Spleen (tissue), 11 donors: Measurements from ENCODE around the gene STK24. TPM values are rescaled to one million over a fixed set of nuclear protein-coding genes. Genes with fewer than 3 reads are reported as not detected.

Experiments
- DNase-seq: peaks from one replicate; pipeline ENCODE4 v3.0.0-alpha.2; 2020
- H3K27ac ChIP-seq, 8 donors: fragments of 200-600 bp; sonication (generic) in 7 of 8; 1 replicate in 4 of 8; 2 replicates in 4 of 8; pipeline versions ENCODE4 v1.5.0 to v1.8.0; 2016 to 2021; ENCODE audit warnings: inconsistent platforms in 4 of 8, mild to moderate bottlenecking in 4 of 8, moderate library complexity in 1 of 8
- H3K27me3 ChIP-seq, 7 donors: fragments of 200-600 bp; sonication (generic) in 6 of 7; replicated peaks in 1 of 7; 1 replicate in 4 of 7; 2 replicates in 3 of 7; pipeline versions ENCODE4 v1.5.0 to v1.8.0; 2016 to 2021; ENCODE audit warnings: inconsistent platforms in 3 of 7, mild to moderate bottlenecking in 1 of 7
- H3K36me3 ChIP-seq, 6 donors: fragments of 200-600 bp; sonication (generic) in 5 of 6; 1 replicate in 4 of 6; 2 replicates in 2 of 6; pipeline versions ENCODE4 v1.5.0 to v1.8.0; 2016 to 2021; ENCODE audit warnings: inconsistent platforms in 2 of 6
- H3K4me1 ChIP-seq, 6 donors: fragments of 200-600 bp; sonication (generic) in 5 of 6; 1 replicate in 3 of 6; 2 replicates in 3 of 6; pipeline versions ENCODE4 v1.5.0 to v1.8.0; 2016 to 2021; ENCODE audit warnings: inconsistent platforms in 3 of 6
- H3K4me3 ChIP-seq, 8 donors: fragments of 200-600 bp; sonication (generic) in 7 of 8; 1 replicate in 4 of 8; 2 replicates in 4 of 8; pipeline versions ENCODE4 v1.5.0 to v1.8.0; 2016 to 2021; ENCODE audit warnings: inconsistent platforms in 4 of 8, mild to moderate bottlenecking in 4 of 8, moderate library complexity in 2 of 8
- H3K9me3 ChIP-seq, 8 donors: fragments of 200-600 bp; sonication (generic) in 7 of 8; 1 replicate in 4 of 8; 2 replicates in 4 of 8; pipeline versions ENCODE4 v1.5.0 to v1.8.0; 2016 to 2021; ENCODE audit warnings: inconsistent platforms in 4 of 8
- POLR2A ChIP-seq, 3 donors: fragments of 450-650 bp; IDR thresholded peaks; one replicate each; pipeline ENCODE4 v1.5.1; 2017; ENCODE audit warnings: antibody characterized with exemption in 3 of 3, mild to moderate bottlenecking in 1 of 3
- POLR2AphosphoS5 ChIP-seq, 3 donors: sonication (generic); formaldehyde crosslinking; IDR thresholded peaks; one replicate each; pipeline ENCODE4 v1.5.1; 2017; ENCODE audit warnings: antibody characterized with exemption in 3 of 3
- WGBS, 5 donors: extraction: QIAGEN DNeasy Blood & Tissue Kit in 3 of 5; methylation state at CpG; one replicate each; pipeline versions ENCODE4 v1.1.5 to v1.1.7; 2013 to 2018; 5-methylcytosine and 5-hydroxymethylcytosine counted together
- intact Hi-C: fragments of 100-400 bp; cut with DNase I; formaldehyde crosslinking; loops from one replicate; pipeline ENCODE4 v1.15.0; 2023; ENCODE audit warnings: low total_unique reads
- polyA plus RNA-seq, 3 donors: library from polyadenylated mRNA; stranded (reverse); fragments of 200-250 nt; gene quantifications; one replicate each; pipeline ENCODE4 v1.2.1, GENCODE V29; 2013
- total RNA-seq, 7 donors: library from RNA; depleted of rRNA in 3 of 7; stranded (reverse); fragments of >200 nt in 3 of 7; fragmentation: NEBNext Ultra II Directional in 4 of 7; extraction: Animal tissue kit (Norgen Biotek cat#: 25700) in 4 of 7; gene quantifications; one replicate each; pipeline versions ENCODE4 v1.1.0 to v1.2.1, GENCODE V29; 2016 to 2021
- TF ChIP-seq, protein P1 (sequence below), 11 experiments: fragments of 200-600 bp in 7 of 11; fragments of 450-650 bp in 4 of 11; sonication (generic) in 4 of 11; IDR thresholded peaks in 8 of 11; conservative IDR thresholded peaks in 3 of 11; 1 replicate in 7 of 11; 2 replicates in 4 of 11; pipeline versions ENCODE4 v1.4.0 to v1.8.0; 2016 to 2021; ENCODE audit warnings: antibody characterized with exemption in 11 of 11, inconsistent platforms in 4 of 11, mild to moderate bottlenecking in 1 of 11
- donor health status: healthy with polysubstance abuse.
- donor health status: DM: no; HTN: no; CAD: no; lungs with moderate emphysema.
- donor health status: DM: no; HTN: no; CAD: no.
- donor health status: Bipolar disorder and iron deficiency.
- donor health status: healthy.
- donor health status: DM: no; HTN: no; CAD: no.
- donor health status: DM: yes; HTN: yes; CAD: no.

STK24 gene
- total and polyA plus RNA-seq, 10 donors: 36.5 to 132 (median 94.5) TPM

DNA sequence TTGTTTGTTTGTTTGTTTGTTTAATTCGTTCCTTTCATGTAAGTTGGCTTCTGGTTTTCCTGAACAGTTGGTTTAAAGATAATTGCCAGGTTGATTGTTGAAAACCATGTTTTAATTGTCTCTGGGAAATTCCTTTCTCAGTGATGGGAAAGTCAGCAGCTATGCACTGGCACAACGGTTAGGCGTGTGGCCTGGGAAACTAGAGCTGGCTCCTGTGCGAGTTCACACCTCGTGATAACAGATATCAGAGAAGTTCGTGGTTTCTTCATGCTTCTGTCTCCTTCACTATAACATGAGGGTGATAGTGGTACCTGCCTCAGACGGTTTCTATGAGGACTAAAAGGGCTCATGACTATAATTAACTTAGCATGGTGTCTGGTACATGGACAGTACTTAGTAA, 153.5 kb downstream of the STK24 start:
- Histone ChIP-seq H3K36me3 (peaks cover 0 to 25% (median 0%) of the 10 kb centered on the region in 6 donors), H3K27me3 (no peaks in the 10 kb centered on the region), H3K27ac (no peak overlapping the region), H3K4me1 (no peaks in the 10 kb centered on the region), H3K4me3 (no peak overlapping the region), H3K9me3 (no peaks in the 10 kb centered on the region)
- TF ChIP-seq POLR2A (IDR thresholded peaks at IDR 0.05): no peak
- no peak for TF ChIP-seq POLR2AphosphoS5 (IDR thresholded peaks at IDR 0.05)
- TF ChIP-seq, protein P1, sequence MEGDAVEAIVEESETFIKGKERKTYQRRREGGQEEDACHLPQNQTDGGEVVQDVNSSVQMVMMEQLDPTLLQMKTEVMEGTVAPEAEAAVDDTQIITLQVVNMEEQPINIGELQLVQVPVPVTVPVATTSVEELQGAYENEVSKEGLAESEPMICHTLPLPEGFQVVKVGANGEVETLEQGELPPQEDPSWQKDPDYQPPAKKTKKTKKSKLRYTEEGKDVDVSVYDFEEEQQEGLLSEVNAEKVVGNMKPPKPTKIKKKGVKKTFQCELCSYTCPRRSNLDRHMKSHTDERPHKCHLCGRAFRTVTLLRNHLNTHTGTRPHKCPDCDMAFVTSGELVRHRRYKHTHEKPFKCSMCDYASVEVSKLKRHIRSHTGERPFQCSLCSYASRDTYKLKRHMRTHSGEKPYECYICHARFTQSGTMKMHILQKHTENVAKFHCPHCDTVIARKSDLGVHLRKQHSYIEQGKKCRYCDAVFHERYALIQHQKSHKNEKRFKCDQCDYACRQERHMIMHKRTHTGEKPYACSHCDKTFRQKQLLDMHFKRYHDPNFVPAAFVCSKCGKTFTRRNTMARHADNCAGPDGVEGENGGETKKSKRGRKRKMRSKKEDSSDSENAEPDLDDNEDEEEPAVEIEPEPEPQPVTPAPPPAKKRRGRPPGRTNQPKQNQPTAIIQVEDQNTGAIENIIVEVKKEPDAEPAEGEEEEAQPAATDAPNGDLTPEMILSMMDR (IDR thresholded peaks at IDR 0.05 in 8 of 11, conservative IDR thresholded peaks at IDR 0.05 in 3 of 11): no peak
- 83 to 90% (median 85%) methylated on average over 7 of the region's 7 CpGs for WGBS, 5 donors
- intact Hi-C loops: no loop called here
- DNase-seq: no peak

DNA sequence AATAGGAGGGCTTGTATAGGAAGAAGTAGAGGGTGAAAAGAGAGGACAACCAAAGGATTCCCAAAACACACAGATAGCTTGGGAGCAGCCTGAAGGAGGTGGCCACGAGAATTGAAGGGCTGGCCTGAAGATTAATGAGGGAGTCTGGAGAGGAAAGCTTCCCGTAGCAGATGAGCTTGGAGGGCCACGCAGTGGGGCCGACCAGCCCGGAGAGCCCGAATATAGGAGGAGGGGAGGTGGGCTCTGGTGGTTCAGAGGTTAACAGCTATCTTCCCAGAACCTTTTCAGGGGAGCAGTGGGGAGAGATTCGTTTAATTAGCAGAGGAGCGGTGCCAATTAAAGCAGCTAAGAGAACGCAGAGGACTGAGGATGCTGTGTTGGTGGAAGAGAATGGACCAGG, 154.9 kb downstream of the STK24 start:
- no peaks in the 10 kb centered on the region for H3K27me3 ChIP-seq
- TF ChIP-seq POLR2AphosphoS5 (IDR thresholded peaks at IDR 0.05): no peak
- no peak for TF ChIP-seq POLR2A (IDR thresholded peaks at IDR 0.05)
- TF ChIP-seq, protein P1 (IDR thresholded peaks at IDR 0.05 in 8 of 11, conservative IDR thresholded peaks at IDR 0.05 in 3 of 11): no peak
- H3K27ac ChIP-seq: no peak overlapping the region
- H3K4me3 ChIP-seq: no peak overlapping the region
- no peak for DNase-seq
- WGBS, 5 donors: 87 to 92% (median 90%) methylated on average over 9 of the region's 9 CpGs
- intact Hi-C loops: no loop called here
- H3K9me3 ChIP-seq: peaks cover 0 to 6% (median 0%) of the 10 kb centered on the region in 8 donors
- H3K4me1 ChIP-seq: no peaks in the 10 kb centered on the region
- H3K36me3 ChIP-seq: peaks cover 0 to 21% (median 0%) of the 10 kb centered on the region in 6 donors

DNA sequence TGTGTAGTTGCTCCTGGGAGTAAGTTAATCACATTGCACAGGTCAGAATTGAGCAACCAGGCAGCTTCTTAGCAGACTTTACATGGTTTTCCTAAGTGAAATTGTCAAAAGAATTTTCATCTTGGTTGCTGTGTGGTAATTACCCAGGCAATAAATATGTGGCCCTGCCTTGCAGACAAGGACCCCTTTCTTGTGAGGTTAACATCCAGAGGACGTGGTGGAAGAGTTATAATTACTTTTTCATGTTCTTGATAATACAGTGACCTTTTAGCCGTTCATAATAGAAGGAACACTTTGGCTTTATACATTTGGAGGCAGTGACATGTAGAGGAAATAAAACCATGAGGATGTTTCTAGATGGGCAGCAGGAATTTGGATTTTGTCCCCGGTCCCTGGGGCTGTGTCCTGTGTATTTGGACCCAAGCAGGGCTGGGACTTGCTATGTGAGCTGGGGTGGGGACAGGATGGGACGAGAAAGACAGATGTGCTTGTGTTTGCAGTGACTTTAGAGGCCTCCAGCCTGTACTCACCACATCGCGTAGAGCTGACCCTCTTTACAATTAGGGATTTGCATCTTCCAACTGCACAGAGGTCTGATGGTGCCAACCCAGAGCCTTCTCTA, 156.2 kb downstream of the STK24 start:
- H3K4me1 ChIP-seq: no peaks in the 10 kb centered on the region
- DNase-seq: no peak
- no peak overlapping the region for H3K27ac ChIP-seq
- no peak overlapping the region for H3K4me3 ChIP-seq
- no peaks in the 10 kb centered on the region for H3K27me3 ChIP-seq
- intact Hi-C loops: no loop called here
- H3K9me3 ChIP-seq: peaks cover 0 to 8% (median 0%) of the 10 kb centered on the region in 8 donors
- peaks cover 0 to 17% (median 0%) of the 10 kb centered on the region in 6 donors for H3K36me3 ChIP-seq
- WGBS, 5 donors: 81 to 91% (median 85%) methylated on average over 6 of the region's 6 CpGs
- TF ChIP-seq POLR2AphosphoS5 (IDR thresholded peaks at IDR 0.05): no peak
- TF ChIP-seq, protein P1 (IDR thresholded peaks at IDR 0.05 in 8 of 11, conservative IDR thresholded peaks at IDR 0.05 in 3 of 11): no peak

DNA sequence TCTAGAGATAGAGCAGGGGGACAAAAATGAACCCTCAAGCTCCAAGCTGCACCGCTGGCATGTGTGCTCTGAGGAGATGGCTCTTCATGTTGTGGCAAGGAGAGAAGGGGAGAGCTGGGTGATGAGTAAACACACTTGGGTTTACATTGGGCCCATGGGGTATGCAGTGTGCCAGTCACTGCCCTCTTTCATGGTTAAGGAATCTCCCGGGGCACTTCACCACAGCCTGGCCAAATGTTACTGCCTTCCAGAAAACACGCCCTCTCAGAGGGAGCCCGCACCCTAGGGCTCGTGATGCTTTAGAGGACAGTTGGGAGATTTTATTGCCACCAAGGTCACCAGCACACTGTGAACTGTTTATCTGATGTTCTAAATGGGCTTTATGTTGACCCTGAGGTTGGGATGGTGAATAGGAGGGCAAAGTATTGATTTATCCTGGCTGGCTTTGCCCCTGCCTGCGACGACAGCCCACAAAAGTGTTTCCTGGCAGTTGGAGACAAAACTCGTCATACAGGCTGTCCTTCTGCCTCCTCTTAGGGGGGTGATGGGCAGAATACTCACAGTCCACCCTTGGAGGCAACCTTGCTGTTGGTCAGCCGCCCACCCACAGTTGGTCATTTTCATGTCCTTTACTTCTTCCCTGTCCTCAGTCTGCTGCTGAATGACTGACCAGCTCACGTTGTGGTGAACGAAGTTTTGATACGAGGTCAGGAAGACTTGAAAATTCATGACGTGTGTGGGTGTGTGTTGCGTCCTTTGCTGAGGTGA, 156.9 kb downstream of the STK24 start:
- TF ChIP-seq POLR2AphosphoS5 (IDR thresholded peaks at IDR 0.05) (no peak), POLR2A (IDR thresholded peaks at IDR 0.05) (no peak)
- TF ChIP-seq, protein P1 (IDR thresholded peaks at IDR 0.05 in 8 of 11, conservative IDR thresholded peaks at IDR 0.05 in 3 of 11): no peak
- Histone ChIP-seq H3K27ac (no peak overlapping the region), H3K4me3 (no peak overlapping the region), H3K36me3 (peaks cover 0 to 17% (median 0%) of the 10 kb centered on the region in 6 donors), H3K27me3 (no peaks in the 10 kb centered on the region), H3K9me3 (peaks cover 0 to 8% (median 0%) of the 10 kb centered on the region in 8 donors), H3K4me1 (no peaks in the 10 kb centered on the region)
- DNase-seq: no peak
- WGBS, 5 donors: 86 to 95% (median 89%) methylated on average over 14 of the region's 14 CpGs
- intact Hi-C loops: no loop called here
